Smooth muscle cell (in vitro differentiated cells): Measurements from ENCODE around the gene SIGMAR1. TPM values are rescaled to one million over a fixed set of nuclear protein-coding genes. Genes with fewer than 3 reads are reported as not detected.

Source experiments
- DNase-seq: peaks from one replicate; lab custom pipeline; 2025; ENCODE audit not compliant: unreplicated experiment; lab: John Stamatoyannopoulos, UW
- H2AFZ ChIP-seq: fragments of 200-600 bp; sonication (generic); 2 replicates; pipeline ENCODE4 v1.6.0; 2016; ENCODE audit warnings: antibody characterized with exemption, low read depth, mild to moderate bottlenecking
- H3F3A ChIP-seq: fragments of 200-600 bp; sonication (generic); 2 replicates; pipeline ENCODE4 v1.6.0; 2017; ENCODE audit warnings: antibody characterized with exemption, low read depth
- H3K27ac ChIP-seq: fragments of 200-600 bp; sonication (generic); 2 replicates; pipeline ENCODE4 v1.5.1; 2016; ENCODE audit warnings: low read depth, mild to moderate bottlenecking
- H3K27me3 ChIP-seq: fragments of 200-600 bp; sonication (generic); 2 replicates; pipeline ENCODE4 v1.6.1; 2016; ENCODE audit warnings: low read depth, mild to moderate bottlenecking
- H3K36me3 ChIP-seq: fragments of 200-600 bp; sonication (generic); 2 replicates; pipeline ENCODE4 v1.5.1; 2016; ENCODE audit warnings: low read depth
- H3K4me1 ChIP-seq: fragments of 200-600 bp; sonication (generic); 2 replicates; pipeline ENCODE4 v1.5.1; 2016; ENCODE audit warnings: low read depth
- H3K4me2 ChIP-seq: fragments of 200-600 bp; sonication (generic); 2 replicates; pipeline ENCODE4 v1.6.0; 2016; ENCODE audit warnings: mild to moderate bottlenecking
- H3K4me3 ChIP-seq: fragments of 200-600 bp; sonication (generic); 2 replicates; pipeline ENCODE4 v1.5.1; 2016; ENCODE audit warnings: mild to moderate bottlenecking
- H3K79me2 ChIP-seq: fragments of 200-600 bp; sonication (generic); 2 replicates; pipeline ENCODE4 v1.6.0; 2016; ENCODE audit warnings: low read depth, mild to moderate bottlenecking
- H3K9ac ChIP-seq: fragments of 200-600 bp; sonication (generic); 2 replicates; pipeline ENCODE4 v1.6.0; 2016; ENCODE audit warnings: low read depth
- H3K9me3 ChIP-seq: fragments of 200-600 bp; sonication (generic); replicated peaks from 2 replicates; pipeline ENCODE4 v1.5.1; 2016; ENCODE audit warnings: low read depth
- H4K20me1 ChIP-seq: fragments of 200-600 bp; sonication (generic); 2 replicates; pipeline ENCODE4 v1.6.0; 2016; ENCODE audit warnings: low read depth
- WGBS: methylation state at CpG from one replicate; pipeline ENCODE4 v1.1.7; 2016; ENCODE audit warnings: low lambda C conversion rate; 5-methylcytosine and 5-hydroxymethylcytosine counted together
- polyA plus RNA-seq: library from polyadenylated mRNA; unstranded; fragments of >200 nt; fragmentation: Nextera tagmentation; extraction: Ambion mirVana; gene quantifications from 2 replicates; pipeline ENCODE4 v1.2.1, GENCODE V29; 2016
- total RNA-seq: library from RNA; depleted of rRNA; stranded (reverse); fragments of >200 nt; gene quantifications from 2 replicates; pipeline ENCODE4 v1.2.3, GENCODE V29; 2014
- TF ChIP-seq, protein P1 (sequence below): fragments of 200-600 bp; sonication (generic); IDR thresholded peaks from 2 replicates; pipeline ENCODE4 v1.5.1; 2017; ENCODE audit warnings: borderline replicate concordance, mild to moderate bottlenecking, antibody characterized with exemption; ENCODE audit not compliant: insufficient read depth, poor library complexity, severe bottlenecking

SIGMAR1 gene
- total and polyA plus RNA-seq, 2 experiments from 2014 or later: 105 to 192 TPM

DNA sequence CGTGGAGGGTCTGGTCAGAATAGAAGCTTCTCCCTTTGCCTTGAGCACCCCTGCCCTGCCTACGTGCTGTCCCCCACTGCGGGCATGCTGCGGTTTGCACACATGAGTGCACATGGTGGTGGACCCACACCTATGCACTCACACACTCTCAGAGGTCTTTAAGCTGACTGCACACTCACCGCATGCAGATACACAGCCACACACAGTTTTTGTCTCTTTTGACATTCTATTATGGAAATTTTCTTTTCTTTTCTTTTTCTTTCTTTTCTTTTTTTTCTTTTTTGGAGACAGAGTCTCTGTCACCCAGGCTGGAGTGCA is 8.1 kb downstream of the SIGMAR1 start:
- Histone ChIP-seq H3K4me1 (peaks cover 40% of the 10 kb centered on the region), H3K36me3 (no peaks in the 10 kb centered on the region), H3K4me3 (no peak overlapping the region), H3K9me3 (no peaks in the 10 kb centered on the region), H3K27ac (no peak overlapping the region), H3K79me2 (no peaks in the 10 kb centered on the region), H4K20me1 (no peaks in the 10 kb centered on the region), H2AFZ (no peak overlapping the region), H3K27me3 (peaks cover 79% of the 10 kb centered on the region), H3K4me2 (peak overlapping the region; percentile 86), H3K9ac (no peak overlapping the region), H3F3A (no peaks in the 10 kb centered on the region)
- WGBS: 43% methylated on average over 5 of the region's 5 CpGs
- no peak for DNase-seq
- TF ChIP-seq, protein P1, sequence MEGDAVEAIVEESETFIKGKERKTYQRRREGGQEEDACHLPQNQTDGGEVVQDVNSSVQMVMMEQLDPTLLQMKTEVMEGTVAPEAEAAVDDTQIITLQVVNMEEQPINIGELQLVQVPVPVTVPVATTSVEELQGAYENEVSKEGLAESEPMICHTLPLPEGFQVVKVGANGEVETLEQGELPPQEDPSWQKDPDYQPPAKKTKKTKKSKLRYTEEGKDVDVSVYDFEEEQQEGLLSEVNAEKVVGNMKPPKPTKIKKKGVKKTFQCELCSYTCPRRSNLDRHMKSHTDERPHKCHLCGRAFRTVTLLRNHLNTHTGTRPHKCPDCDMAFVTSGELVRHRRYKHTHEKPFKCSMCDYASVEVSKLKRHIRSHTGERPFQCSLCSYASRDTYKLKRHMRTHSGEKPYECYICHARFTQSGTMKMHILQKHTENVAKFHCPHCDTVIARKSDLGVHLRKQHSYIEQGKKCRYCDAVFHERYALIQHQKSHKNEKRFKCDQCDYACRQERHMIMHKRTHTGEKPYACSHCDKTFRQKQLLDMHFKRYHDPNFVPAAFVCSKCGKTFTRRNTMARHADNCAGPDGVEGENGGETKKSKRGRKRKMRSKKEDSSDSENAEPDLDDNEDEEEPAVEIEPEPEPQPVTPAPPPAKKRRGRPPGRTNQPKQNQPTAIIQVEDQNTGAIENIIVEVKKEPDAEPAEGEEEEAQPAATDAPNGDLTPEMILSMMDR: no peak

DNA sequence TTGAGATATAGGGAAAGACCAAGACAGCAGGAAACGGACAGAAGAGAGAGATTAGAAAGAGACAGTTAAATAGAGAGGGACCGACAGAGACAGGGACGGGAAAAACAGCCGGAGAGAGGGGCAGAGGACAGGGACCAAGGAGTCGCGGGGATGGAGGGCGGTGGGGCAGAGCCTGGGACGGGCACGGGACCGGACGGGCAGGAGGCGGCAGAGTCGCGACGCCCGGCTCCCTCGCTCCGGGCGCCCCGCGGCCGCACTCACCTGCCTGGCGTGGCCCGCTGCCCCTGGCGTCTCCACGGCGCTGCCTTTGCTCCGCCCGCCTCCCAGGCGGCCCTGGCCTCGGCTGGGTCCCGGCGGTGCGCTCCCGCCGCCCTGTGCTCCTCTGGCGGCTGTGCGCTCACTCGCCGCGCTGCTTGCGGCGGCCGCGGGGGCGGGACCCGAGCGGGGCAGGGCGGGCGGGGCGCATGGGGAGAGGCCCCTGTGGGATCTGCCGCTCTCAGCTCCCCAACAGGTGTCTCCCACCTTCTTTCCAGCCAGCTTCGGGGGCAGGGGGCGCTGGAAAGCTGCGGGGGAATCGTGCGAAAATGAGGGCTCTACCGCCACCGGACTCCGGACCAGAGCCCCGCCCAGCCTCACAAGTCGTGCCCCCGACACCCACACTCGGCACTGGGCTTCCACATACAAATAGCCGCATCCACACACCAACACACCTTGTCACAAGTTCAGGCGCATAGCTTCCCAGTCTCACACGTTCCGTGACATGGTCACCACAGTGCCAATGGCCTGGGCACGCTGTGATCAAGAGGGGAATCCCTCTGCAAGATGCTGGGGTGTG is 8.7 kb downstream of the SIGMAR1 start, which contains the start of gene ARID3C:
TSS of gene ARID3C (minus strand) at position 411 of the 835 bp plus-strand sequence. CDS start 1,052 bp downstream, outside the sequence.
- Histone ChIP-seq H3F3A (no peaks in the 10 kb centered on the region), H3K4me1 (peaks cover 45% of the 10 kb centered on the region), H3K79me2 (no peaks in the 10 kb centered on the region), H3K36me3 (no peaks in the 10 kb centered on the region), H3K4me2 (peak within 1 kb of the TSS; percentile 86), H3K27ac (no peak within 1 kb of the TSS), H3K9ac (no peak within 1 kb of the TSS), H3K9me3 (no peaks in the 10 kb centered on the region), H2AFZ (no peak within 1 kb of the TSS), H4K20me1 (no peaks in the 10 kb centered on the region), H3K27me3 (peaks cover 84% of the 10 kb centered on the region), H3K4me3 (peak within 1 kb of the TSS; percentile 40)
- WGBS: 2% methylated on average over 38 of the region's 69 CpGs
- TF ChIP-seq, protein P1: no peak
- DNase-seq: no peak

DNA sequence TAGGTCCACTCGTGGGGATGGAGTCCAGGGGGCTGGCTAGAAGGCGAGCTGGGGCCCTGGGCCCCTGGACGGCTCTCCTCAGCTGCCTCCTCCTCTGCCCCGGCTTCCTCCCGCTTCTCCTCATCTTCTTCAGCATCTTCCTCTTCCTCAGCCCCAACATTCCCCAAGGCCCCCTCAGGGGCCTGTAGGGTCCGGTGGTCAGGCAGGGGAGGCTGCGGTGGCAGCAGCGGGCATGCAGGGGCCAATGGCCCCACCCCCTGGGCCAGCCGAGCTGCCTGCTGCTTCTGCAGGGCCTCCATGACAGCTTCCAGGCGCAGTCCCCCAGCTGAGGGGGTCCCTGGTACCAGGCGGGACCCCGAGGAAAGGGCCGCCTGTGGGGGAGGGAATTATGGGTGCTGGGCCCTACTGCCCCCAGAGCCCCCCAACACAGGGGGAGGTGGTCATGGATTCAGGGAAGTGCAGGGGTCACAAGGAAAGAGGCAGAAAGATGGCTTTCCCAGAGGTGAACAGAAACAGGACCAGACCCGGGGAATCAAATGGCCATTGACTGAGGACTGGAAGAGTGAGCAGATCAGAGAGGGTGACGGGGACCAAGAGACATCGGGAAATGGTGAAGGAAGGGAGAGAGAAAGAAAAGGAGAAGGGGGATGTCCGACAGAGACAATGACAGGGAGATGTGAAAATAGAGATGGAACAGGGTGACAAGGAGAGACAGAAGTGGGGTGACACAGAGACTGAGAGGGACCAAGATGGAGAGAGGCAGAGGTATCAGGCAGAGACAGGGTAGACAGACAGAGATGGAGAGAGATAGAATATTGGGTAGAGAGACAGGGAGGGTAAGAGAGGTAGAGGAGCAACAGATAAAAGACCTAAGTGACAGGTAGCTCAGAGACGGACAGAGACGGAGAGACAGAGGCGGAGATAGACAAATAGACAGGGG is 9.6 kb downstream of the SIGMAR1 start:
- TF ChIP-seq, protein P1: no peak
- H3K79me2 ChIP-seq: no peaks in the 10 kb centered on the region

More for the DNA sequence above, 9.6 kb downstream of the SIGMAR1 start:
- Histone ChIP-seq H3K27me3 (peaks cover 86% of the 10 kb centered on the region), H3K4me2 (peak overlapping the region; percentile 86), H3F3A (no peaks in the 10 kb centered on the region), H3K36me3 (no peaks in the 10 kb centered on the region), H3K9ac (no peak overlapping the region), H4K20me1 (no peaks in the 10 kb centered on the region), H3K4me1 (peaks cover 37% of the 10 kb centered on the region), H3K27ac (no peak overlapping the region), H2AFZ (no peak overlapping the region), H3K4me3 (peak overlapping the region; percentile 40), H3K9me3 (no peaks in the 10 kb centered on the region)
- no peak for DNase-seq
- WGBS: 63% methylated on average over 18 of the region's 20 CpGs
